WTC11 (cell line): ENCODE measurements around the gene CALY. TPM values are rescaled to one million over a fixed set of nuclear protein-coding genes. Genes with fewer than 3 reads are reported as not detected.

ENCODE experiments used
- ATAC-seq: fragments of 200-7000 bp; cut with Tn5 transposase; 2 replicates; pipeline ENCODE4 v1.10.0; 2021; ENCODE audit warnings: mild to moderate bottlenecking, moderate library complexity
- CTCF ChIA-PET: fragments of 300-600 bp; sonication (Branson Sonifier 250); formaldehyde crosslinking; loops from one replicate; lab custom pipeline; 2021; ENCODE audit warnings: antibody characterized with exemption; lab: Charles Lee
- POLR2A ChIA-PET: fragments of 350-600 bp; sonication (Branson Sonifier 250); formaldehyde crosslinking; loops from one replicate; lab custom pipeline; 2021; ENCODE audit warnings: antibody characterized with exemption; lab: Charles Lee
- DNase-seq: peaks from one replicate; pipeline ENCODE4 v3.0.0; 2021; ENCODE audit warnings: low spot score
- H3K27ac Mint-ChIP-seq: 2 replicates; pipeline ENCODE4 v1.8.0; 2021; ENCODE audit warnings: mixed read lengths
- H3K27me3 Mint-ChIP-seq: 2 replicates; pipeline ENCODE4 v1.8.0; 2021; ENCODE audit warnings: low read depth, mild to moderate bottlenecking, moderate library complexity, mixed read lengths
- H3K36me3 Mint-ChIP-seq: 2 replicates; pipeline ENCODE4 v1.8.0; 2021; ENCODE audit warnings: mixed read lengths
- H3K4me1 Mint-ChIP-seq: 2 replicates; pipeline ENCODE4 v1.8.0; 2022; ENCODE audit warnings: mixed read lengths
- H3K4me3 Mint-ChIP-seq: 2 replicates; pipeline ENCODE4 v1.8.0; 2021; ENCODE audit warnings: mild to moderate bottlenecking, moderate library complexity, mixed read lengths
- H3K9me3 Mint-ChIP-seq: 2 replicates; pipeline ENCODE4 v1.8.0; 2021; ENCODE audit warnings: mixed read lengths
- AFF4 ChIP-seq: sonication (generic); formaldehyde crosslinking; IDR thresholded peaks from 2 replicates; pipeline ENCODE4 v1.8.1; 2023; ENCODE audit warnings: mild to moderate bottlenecking, missing genetic modification reagents, borderline replicate concordance
- CREM ChIP-seq: sonication (generic); formaldehyde crosslinking; IDR thresholded peaks from 2 replicates; pipeline ENCODE4 v1.8.1; 2022; ENCODE audit warnings: mild to moderate bottlenecking, missing genetic modification reagents, moderate library complexity
- ESRRA ChIP-seq: sonication (generic); formaldehyde crosslinking; IDR thresholded peaks from 2 replicates; pipeline ENCODE4 v1.8.1; 2022; ENCODE audit warnings: mild to moderate bottlenecking, missing genetic modification reagents, borderline replicate concordance
- FOXP1 ChIP-seq: sonication (generic); formaldehyde crosslinking; IDR thresholded peaks from 2 replicates; pipeline ENCODE4 v1.8.0; 2022; ENCODE audit warnings: missing genetic modification reagents, mild to moderate bottlenecking, moderate library complexity, borderline replicate concordance
- GTF2I ChIP-seq: fragments of 250-450 bp; sonication (Bioruptor Pico); conservative IDR thresholded peaks from 2 replicates; pipeline ENCODE4 v1.4.0; 2021; ENCODE audit warnings: mild to moderate bottlenecking
- JUN ChIP-seq: sonication (generic); formaldehyde crosslinking; IDR thresholded peaks from 2 replicates; pipeline ENCODE4 v1.8.0; 2023; ENCODE audit warnings: mild to moderate bottlenecking, missing genetic modification reagents
- NFYB ChIP-seq: sonication (generic); formaldehyde crosslinking; conservative IDR thresholded peaks from 2 replicates; pipeline ENCODE4 v1.8.0; 2022; ENCODE audit warnings: low read depth, missing genetic modification reagents
- NR3C1 ChIP-seq: sonication (generic); formaldehyde crosslinking; conservative IDR thresholded peaks from 2 replicates; pipeline ENCODE4 v1.8.1; 2023; ENCODE audit warnings: low read depth, mild to moderate bottlenecking, missing genetic modification reagents
- PRDM15 ChIP-seq: sonication (generic); formaldehyde crosslinking; IDR thresholded peaks from 2 replicates; pipeline ENCODE4 v1.8.0; 2022; ENCODE audit warnings: missing genetic modification reagents
- STAT6 ChIP-seq: sonication (generic); formaldehyde crosslinking; conservative IDR thresholded peaks from 2 replicates; pipeline ENCODE4 v1.8.1; 2023; ENCODE audit warnings: mild to moderate bottlenecking, low read depth, missing genetic modification reagents, moderate library complexity
- TCF7 ChIP-seq: sonication (generic); formaldehyde crosslinking; IDR thresholded peaks from 2 replicates; pipeline ENCODE4 v1.8.0; 2022; ENCODE audit warnings: mild to moderate bottlenecking, low read depth, missing genetic modification reagents, moderate library complexity
- total RNA-seq: library from RNA; stranded (reverse); gene quantifications from 3 replicates; pipeline ENCODE4 v1.2.3, GENCODE V29; 2021
- TF ChIP-seq, protein P1 (sequence below): fragments of 250-450 bp; sonication (Bioruptor Pico); IDR thresholded peaks from 2 replicates; pipeline ENCODE4 v1.9.0; 2021; ENCODE audit warnings: moderate library complexity, mild to moderate bottlenecking, inconsistent platforms, borderline replicate concordance
- TF ChIP-seq, protein P2 (sequence below): fragments of 250-450 bp; sonication (Bioruptor Pico); IDR thresholded peaks from 2 replicates; pipeline ENCODE4 v1.9.0; 2021; ENCODE audit warnings: mild to moderate bottlenecking, borderline replicate concordance
- TF ChIP-seq, protein P3 (sequence below): sonication (generic); formaldehyde crosslinking; IDR thresholded peaks from 2 replicates; pipeline ENCODE4 v1.8.0; 2022; ENCODE audit warnings: mild to moderate bottlenecking, missing genetic modification reagents

CALY gene
- total RNA-seq, 1 experiment from 2014 or later, result 0.63 TPM

- Mint-ChIP-seq H3K4me1 (peaks cover 15% of the 10 kb centered on the region), H3K4me3 (no peak overlapping the region), H3K27ac (no peak overlapping the region), H3K9me3 (peaks cover 10% of the 10 kb centered on the region), H3K27me3 (peaks cover 36% of the 10 kb centered on the region), H3K36me3 (no peaks in the 10 kb centered on the region)
- no peak for DNase-seq
- no peak for TF ChIP-seq GTF2I (CRISPR knock-in tag)
- no peak for TF ChIP-seq NFYB (CRISPR knock-in tag)
- TF ChIP-seq, protein P1, sequence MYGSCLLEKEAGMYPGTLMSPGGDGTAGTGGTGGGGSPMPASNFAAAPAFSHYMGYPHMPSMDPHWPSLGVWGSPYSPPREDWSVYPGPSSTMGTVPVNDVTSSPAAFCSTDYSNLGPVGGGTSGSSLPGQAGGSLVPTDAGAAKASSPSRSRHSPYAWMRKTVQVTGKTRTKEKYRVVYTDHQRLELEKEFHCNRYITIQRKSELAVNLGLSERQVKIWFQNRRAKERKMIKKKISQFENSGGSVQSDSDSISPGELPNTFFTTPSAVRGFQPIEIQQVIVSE (CRISPR knock-in tag), result no peak
- TF ChIP-seq, all 79 proteins: peak for 0
- CTCF ChIA-PET, result interaction anchor here (1.1 to 1.5 kb wide), 2 partner anchors 14 to 26 kb away, joined by 7 read pairs; no protein-coding TSS in a partner anchor
- POLR2A ChIA-PET, result no interaction called here
- no peak for ATAC-seq
Observed at GRCh38 chr10:133344236-133344635, 7.5 kb upstream of the CALY start.

DNA sequence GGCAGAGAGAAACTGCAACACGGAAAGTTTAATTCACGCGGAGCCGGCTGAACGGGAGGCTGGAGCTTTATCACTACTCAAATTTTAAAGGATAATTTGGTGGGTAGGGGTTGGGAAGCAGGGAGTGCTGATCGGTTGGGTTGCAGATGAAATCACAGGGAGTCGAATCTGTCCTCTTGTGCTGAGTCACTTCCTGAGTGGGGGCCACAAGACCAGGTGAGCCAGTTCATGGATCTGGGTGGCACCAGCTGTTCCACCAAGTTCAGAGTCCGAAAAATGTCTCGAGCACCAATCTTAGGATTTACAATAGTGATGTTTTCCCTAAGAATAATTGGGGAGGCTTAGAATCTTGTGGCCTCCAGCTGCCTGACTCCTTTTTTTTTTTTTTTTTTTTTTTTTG lies 6.9 kb upstream of the CALY start:
- peaks cover 35% of the 10 kb centered on the region for H3K27me3 Mint-ChIP-seq
- ATAC-seq (no peak), DNase-seq (no peak)
- H3K4me3 Mint-ChIP-seq, result no peak overlapping the region
- CTCF ChIA-PET, result interaction anchor here (0.9 to 1.5 kb wide), 3 partner anchors 14 to 25 kb away, joined by 4 to 7 read pairs (median 7); partner anchors contain the start of gene FUOM
- H3K9me3 Mint-ChIP-seq, result peaks cover 10% of the 10 kb centered on the region
- H3K36me3 Mint-ChIP-seq, result no peaks in the 10 kb centered on the region
- H3K27ac Mint-ChIP-seq, result no peak overlapping the region
- H3K4me1 Mint-ChIP-seq, result peaks cover 15% of the 10 kb centered on the region
- POLR2A ChIA-PET, result no interaction called here
- TF ChIP-seq TCF7 (CRISPR knock-in tag) (no peak), ESRRA (no peak), NR3C1 (CRISPR knock-in tag) (no peak), JUN (CRISPR knock-in tag) (no peak), AFF4 (CRISPR knock-in tag) (no peak), FOXP1 (CRISPR knock-in tag) (no peak), CREM (CRISPR knock-in tag) (no peak), PRDM15 (no peak), STAT6 (CRISPR knock-in tag) (no peak)
- TF ChIP-seq, protein P2, sequence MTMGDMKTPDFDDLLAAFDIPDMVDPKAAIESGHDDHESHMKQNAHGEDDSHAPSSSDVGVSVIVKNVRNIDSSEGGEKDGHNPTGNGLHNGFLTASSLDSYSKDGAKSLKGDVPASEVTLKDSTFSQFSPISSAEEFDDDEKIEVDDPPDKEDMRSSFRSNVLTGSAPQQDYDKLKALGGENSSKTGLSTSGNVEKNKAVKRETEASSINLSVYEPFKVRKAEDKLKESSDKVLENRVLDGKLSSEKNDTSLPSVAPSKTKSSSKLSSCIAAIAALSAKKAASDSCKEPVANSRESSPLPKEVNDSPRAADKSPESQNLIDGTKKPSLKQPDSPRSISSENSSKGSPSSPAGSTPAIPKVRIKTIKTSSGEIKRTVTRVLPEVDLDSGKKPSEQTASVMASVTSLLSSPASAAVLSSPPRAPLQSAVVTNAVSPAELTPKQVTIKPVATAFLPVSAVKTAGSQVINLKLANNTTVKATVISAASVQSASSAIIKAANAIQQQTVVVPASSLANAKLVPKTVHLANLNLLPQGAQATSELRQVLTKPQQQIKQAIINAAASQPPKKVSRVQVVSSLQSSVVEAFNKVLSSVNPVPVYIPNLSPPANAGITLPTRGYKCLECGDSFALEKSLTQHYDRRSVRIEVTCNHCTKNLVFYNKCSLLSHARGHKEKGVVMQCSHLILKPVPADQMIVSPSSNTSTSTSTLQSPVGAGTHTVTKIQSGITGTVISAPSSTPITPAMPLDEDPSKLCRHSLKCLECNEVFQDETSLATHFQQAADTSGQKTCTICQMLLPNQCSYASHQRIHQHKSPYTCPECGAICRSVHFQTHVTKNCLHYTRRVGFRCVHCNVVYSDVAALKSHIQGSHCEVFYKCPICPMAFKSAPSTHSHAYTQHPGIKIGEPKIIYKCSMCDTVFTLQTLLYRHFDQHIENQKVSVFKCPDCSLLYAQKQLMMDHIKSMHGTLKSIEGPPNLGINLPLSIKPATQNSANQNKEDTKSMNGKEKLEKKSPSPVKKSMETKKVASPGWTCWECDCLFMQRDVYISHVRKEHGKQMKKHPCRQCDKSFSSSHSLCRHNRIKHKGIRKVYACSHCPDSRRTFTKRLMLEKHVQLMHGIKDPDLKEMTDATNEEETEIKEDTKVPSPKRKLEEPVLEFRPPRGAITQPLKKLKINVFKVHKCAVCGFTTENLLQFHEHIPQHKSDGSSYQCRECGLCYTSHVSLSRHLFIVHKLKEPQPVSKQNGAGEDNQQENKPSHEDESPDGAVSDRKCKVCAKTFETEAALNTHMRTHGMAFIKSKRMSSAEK (CRISPR knock-in tag), result no peak
- TF ChIP-seq, protein P3, sequence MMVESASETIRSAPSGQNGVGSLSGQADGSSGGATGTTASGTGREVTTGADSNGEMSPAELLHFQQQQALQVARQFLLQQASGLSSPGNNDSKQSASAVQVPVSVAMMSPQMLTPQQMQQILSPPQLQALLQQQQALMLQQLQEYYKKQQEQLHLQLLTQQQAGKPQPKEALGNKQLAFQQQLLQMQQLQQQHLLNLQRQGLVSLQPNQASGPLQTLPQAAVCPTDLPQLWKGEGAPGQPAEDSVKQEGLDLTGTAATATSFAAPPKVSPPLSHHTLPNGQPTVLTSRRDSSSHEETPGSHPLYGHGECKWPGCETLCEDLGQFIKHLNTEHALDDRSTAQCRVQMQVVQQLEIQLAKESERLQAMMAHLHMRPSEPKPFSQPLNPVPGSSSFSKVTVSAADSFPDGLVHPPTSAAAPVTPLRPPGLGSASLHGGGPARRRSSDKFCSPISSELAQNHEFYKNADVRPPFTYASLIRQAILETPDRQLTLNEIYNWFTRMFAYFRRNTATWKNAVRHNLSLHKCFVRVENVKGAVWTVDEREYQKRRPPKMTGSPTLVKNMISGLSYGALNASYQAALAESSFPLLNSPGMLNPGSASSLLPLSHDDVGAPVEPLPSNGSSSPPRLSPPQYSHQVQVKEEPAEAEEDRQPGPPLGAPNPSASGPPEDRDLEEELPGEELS, result no peak
